DND-41 (cell line): ENCODE measurements around the gene IQSEC1.

Experiments used
- CTCF ChIP-seq: IDR thresholded peaks from 2 replicates; pipeline ENCODE4 v1.5.1; 2012; ENCODE audit warnings: borderline replicate concordance, low read length, moderate library complexity, mild to moderate bottlenecking; ENCODE audit not compliant: poor library complexity, severe bottlenecking; ENCODE audit errors: extremely low read depth
- EZH2 ChIP-seq: IDR thresholded peaks from 3 replicates; pipeline ENCODE4 v1.6.1; 2012; ENCODE audit warnings: borderline replicate concordance, low read depth, mild to moderate bottlenecking, moderate library complexity, low read length, inconsistent platforms; ENCODE audit not compliant: severe bottlenecking

GRCh38 chr3:13078163-13078905 is 5.1 kb upstream of the IQSEC1 start:
- TF ChIP-seq CTCF (no peak), EZH2 (no peak)
